HG03521 (cell line): ENCODE data around the gene ELOB.
A peak's percentile ranks its signal among the peaks of the same experiment; 100 is the strongest.

Experiments used
- ATAC-seq: cut with Tn5 transposase; IDR thresholded peaks from one replicate; pipeline ENCODE4 v1.9.1; 2021; ENCODE audit warnings: mild to moderate bottlenecking, moderate library complexity; ENCODE audit not compliant: unreplicated experiment

ELOB gene

DNA sequence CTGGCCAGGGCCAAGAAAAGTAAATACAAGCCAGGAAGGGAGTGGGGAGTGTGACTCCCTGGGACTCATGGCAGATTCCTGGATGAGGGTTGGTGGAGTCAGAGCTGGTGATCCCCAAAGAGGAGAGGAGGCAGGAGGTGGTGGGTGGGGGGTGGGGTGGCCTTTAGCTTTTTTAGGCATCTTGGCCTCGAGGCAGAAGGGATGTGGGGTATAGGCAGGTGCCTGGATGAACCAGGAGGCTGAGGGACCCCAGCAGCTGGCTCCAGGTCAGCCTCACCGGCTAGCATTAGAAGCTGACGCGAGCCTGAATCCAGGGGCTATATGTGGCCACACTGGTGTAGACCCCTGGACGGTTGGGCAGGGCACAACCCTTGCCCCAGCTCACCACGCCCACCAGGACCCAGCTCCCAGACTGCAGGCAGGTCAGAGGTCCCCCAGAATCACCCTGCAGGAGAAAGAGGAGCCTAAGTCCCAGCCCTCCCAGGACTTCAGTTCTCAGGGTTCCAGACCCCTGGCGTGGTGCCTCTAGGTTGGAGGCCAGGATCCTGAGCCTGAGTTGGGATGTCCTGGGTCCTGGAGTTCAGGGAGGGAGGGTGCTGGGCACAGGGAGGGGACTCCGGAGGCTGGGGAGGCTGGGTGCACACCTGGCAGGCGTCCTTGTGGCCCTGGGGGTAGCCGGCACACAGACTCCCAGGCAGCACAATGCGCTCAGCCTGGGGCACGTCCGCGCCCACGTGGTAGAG is 7.4 kb upstream of the ELOB start:
- ATAC-seq, result no peak

DNA sequence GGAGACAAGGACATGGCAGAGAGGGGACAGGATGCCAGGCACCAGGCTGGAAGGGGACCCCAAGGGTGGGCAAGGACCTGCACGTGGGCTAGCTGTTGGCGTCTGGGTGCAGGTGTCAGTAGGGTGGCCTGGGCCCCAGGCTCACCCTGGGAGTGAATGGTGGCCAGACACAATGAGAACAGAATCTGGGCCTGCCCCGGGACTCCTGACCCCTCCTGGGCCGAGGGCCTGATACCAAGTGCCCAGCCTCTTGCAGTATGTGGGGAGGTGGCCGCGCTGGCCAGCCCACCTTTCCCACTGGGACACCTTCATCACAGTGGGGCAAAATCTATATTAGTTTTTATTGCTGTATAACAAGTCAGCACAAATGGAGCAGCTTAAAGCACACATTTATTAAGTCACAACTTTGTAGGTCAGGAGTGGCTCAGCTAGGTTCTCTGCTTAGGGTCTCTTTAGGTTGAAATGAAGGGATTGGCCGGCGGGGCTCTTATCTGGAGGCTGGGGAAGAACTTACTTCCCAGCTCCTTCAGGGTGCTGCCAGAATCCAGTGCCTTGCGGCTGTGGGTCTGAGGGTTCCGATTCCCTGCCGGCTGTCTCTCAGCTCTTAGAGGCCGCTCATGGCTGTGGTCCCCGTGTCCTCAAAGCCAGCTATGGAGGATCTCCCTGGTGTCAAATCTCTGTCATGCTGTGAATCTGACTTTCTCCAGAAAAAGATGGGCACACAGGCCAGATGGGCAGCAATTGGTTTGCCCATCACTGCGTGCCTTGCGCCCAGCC is 6.7 kb upstream of the ELOB start:
- no peak for ATAC-seq

GRCh38 chr16:2782583-2783351 is 5.7 kb upstream of the ELOB start:
- ATAC-seq, result no peak

DNA sequence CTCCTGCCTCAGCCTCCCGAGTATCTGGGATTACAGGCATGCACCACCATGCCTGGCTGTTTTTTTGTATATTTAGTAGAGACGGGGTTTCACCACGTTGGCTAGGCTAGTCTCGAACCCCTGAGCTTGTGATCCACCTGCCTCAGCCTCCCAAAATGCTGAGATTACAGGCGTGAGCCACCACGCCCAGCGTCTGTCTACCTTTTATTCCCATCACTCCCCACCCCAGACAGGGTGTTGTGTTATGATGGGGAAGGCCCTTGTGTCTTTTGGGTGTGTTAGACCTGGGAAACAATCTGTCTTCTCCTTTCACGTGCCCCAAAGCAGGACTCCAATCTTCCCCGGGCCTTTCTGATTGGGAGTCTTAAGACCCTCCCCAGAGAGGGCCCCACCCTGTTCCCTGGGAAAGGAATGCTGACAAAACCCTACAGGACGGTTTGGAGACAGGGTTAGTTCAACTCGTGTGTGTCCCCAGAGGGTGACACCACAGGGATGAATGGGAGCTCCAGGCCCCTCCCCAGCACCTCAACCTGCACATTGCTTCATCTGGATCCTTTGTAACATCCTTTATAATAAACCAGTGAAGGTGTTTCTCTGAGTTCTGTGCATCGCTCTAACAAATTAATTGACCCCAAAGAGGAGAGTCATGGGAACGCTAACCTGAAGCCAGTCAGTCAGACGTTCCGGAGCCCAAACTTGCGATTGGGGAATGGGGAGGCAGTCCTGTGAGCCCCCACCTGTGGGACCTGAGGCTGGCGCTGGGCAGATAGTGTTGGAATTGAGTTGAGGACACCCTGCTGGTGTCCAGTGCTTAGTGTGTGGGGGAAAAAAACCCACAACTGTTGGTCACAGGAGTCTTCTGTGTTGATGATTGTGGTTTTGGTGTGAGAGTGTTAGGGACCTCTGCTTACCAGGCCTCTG is 3.2 kb upstream of the ELOB start:
- ATAC-seq, result no peak

DNA sequence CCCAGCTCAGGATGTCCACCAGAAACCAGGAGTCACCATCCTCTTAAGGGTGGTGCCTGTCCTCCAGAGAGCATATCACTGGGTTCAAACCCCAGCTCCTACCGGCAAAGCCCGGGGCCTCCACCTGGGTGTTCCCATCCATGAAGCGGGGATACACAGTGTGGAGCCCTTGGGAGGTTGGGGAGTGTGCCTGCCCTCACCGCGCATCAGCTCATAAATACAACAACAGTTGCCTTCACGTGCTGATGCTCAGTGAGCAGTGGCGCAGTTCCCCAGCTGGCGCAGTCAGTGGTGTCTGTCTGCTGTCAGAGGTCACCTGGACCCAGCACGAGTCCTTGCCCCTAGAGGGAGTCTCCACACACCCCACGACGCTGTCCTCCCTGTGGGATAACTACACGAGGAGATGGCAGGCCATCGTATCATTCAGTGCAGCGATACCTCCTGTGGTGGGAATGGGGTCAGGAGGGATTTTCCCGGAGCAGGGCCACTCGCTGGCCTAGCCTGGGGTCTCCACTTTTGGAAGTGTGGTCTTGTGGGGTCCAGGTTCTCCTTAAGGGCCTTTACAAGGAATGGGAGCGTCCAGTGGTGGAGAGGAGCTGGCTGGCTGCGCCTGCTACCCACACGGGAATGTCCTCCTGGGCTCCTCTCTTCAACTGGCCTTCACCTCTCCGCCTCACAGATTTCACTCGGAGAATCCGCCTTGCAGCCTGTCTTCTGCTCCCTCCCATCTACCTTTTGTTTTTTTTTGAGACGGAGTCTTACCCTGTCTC is 2.3 kb upstream of the ELOB start:
- ATAC-seq, result no peak

DNA sequence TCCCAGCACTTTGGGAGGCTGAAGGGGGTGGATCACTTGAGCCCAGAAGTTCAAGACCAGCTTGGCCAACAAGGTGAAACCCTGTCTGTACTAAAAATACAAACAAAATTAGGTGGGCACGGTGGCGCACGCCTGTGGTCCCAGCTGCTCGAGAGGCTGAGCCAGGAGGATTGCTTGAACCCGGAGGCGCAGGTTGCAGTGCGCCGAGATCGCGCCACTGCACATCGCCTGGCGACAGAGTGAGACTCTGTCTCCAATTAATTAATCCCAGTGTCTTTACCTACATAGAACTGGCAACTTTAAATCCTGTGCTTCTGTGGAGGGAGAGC is 1.5 kb upstream of the ELOB start:
- no peak for ATAC-seq

GRCh38 chr16:2777903-2778629 is 986 bp upstream of the ELOB start:
- no peak for ATAC-seq

GRCh38 chr16:2776500-2777139 is 460 bp downstream of the ELOB start:
- ATAC-seq, result peak; percentile 33

- no peak for ATAC-seq
Measured at GRCh38 chr16:2775765-2776499, 1.1 kb downstream of the ELOB start.

- no peak for ATAC-seq
Measured at GRCh38 chr16:2775131-2775716, 1.9 kb downstream of the ELOB start.

DNA sequence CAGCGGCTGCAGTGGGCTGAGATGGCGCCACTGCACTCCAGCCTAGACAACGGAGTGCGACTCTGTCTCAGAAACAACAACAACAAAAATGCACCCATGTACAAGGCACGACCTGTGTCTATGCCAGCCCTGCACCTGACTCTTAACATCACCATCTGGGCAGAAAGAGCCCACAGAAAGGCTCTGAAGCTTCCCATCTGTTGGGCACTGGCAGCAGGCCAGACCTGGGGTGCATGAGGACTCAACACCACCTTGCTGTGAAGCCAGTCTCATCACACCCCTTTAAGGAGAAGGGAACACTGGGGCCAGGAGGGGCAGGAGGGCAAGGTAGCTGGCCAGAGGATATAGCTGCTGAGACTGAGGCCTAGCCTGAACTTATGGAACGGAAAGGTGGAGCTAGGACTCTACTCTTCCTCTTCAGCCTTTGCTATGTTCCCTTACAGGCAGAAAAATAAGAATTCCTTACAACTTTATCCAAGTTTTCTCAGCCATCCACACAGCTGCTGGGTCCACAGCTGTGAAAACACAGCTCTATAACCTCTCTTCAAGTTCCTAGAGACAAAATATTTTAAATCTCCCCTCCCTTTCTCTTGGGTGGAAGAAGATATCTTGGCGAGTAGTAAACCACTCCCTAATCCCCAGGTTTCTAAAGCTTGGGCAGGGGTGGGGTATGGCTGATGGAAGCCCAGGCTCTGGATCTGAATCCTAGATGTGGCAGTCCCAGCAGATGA is 2.8 kb downstream of the ELOB start:
- ATAC-seq, result no peak

DNA sequence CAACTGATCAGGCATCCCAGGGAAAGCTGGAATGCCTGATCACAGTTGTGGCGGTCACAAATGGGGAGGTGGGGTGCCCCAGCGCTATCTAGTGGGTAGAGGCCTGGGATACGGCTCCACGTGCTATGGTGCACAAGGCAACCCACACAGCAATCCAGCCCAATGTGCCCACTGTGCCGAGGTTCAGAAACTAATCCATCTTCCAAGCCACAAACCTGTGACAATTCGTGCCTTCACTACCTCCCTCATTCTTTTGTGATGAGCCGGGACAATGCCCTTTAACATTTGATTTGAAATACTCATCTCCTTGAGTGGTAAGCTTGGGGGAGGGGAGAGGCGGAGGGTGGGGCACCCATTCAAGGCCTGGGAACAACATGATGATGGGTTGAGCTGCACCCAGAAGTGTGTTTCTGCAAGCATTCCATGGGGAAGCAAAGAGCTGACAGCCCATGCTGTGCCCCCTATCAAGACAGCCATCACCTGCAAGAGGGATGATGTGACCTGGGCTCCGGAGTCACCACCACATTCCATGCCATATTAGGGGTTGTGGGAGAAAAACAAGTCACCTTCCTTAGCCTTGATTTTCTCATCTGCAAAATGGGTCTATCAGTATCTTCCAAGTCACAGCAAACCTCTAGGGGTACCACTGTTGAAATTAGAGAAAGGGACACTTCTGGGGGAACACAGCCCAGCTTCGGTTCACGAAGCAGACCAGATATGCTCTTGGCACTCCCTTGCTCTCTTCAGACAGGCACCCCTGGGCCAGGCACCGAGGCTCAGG is 3.7 kb downstream of the ELOB start:
- no peak for ATAC-seq

GRCh38 chr16:2771496-2772402 is 5.3 kb downstream of the ELOB start:
- ATAC-seq, result no peak

- no peak for ATAC-seq
Measured at GRCh38 chr16:2770057-2770951, 6.8 kb downstream of the ELOB start.
